AG20443 (cell line): ENCODE data around the gene ASIC1.
"Not testable (repeated sequence)": the region's sequence is repeated elsewhere in the genome, so short reads cannot be mapped to it uniquely, and the experiment has no call there.

Experiments used
- DNase-seq: peaks from one replicate; pipeline ENCODE4 v3.0.0; 2012; ENCODE audit warnings: low spot score, mixed read lengths

The ASIC1 gene

DNA sequence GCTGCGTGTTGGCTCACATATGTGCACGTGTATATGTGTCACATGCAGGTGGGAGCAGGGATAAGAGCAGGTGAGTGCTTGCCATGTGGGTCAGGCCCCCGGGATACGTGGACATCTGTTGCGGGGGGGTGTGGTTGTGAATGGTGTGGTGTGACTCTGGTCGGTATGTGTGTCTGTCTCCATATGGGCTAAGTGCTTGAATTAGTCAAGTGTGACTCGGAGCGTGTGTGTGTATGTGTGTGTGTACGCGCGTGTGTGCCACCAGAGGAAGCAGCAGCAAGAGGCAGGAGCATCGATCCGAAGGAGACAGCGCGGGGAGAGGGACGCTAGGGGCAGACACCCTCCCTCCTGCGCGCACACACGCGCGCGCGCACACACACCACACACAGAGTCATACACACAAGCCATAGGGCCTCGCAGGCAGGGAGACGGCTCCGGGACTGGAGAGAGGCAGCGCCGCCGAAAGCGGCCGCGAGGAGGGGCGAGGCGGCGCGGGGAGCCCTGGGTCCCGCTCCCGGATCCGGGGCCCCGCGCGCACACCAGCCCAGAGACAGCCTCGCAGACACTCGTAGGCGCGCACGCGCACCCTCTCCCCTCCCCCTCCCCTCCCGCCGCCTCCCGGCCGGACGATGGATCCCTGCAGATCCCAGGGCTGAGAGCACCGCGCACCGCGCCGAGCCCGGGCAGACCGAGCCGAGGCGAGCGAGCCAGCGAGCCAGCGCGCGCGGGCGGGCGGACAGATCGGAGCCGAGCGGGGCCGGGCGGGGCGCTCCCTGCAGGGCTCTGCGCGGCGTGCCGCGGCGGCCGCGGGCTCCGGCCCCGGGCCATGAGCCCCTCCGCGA, at the start of gene ASIC1:
ASIC1 (plus strand) TSS at position 597 of the 842 bp plus-strand sequence. CDS start 1,171 bp downstream, outside the sequence.
- peak; percentile 88 for DNase-seq

DNA sequence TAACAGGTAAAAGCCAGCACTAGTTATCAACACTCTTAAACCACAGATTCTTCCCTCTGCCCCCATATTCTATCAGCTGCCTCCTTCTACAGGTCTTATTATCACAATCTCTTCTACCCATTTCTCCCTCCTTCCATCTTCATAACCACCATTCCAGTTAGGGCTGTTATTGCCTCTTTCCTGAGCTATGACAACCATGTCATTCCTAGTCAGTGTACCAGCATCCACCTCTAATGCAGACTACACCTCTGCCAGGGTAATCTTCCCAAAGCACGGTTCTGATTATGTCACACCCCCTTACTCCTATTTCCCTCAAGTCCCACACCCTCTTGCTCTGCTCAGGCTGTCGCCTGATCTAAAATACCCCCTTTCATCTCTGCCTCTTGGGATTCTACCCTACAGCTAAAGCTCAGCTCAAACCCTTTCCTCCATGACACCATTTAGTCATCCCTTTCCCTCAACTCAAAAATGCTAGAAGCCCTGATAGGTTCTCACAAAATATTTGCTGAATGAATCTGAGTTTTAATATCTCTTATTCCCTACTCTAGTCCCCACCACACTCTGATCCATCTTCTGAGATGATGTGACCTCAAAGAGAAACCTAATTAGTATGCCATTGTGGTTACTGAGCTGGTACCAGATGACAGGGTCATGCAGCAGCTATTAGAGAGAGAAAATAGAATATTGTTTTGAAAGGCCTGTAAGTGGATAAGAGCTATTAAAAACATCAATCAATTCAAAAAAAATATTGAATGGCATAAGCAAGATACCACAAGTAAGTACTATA, 43.8 kb upstream of the ASIC1 start:
- DNase-seq = no peak

DNA sequence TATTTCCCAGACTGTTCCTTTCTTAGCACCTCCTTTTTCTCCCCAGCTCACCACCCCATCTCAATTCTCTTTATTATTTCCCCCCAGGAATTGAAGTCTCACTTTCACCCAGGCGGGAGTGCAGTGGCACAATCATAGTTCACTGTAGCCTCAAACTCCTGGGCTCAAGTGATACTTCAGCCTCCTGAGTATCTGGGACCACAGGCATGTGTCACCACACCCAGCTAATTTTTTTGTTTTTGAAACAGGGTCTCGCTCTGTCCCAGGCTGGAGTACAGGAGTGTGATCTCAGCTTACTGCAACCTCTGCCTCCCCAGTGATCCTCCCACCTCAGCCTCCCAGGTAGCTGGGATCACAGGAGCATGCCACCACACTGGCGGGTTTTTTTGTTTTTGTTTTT, 43.1 kb upstream of the ASIC1 start:
- DNase-seq = no peak

DNA sequence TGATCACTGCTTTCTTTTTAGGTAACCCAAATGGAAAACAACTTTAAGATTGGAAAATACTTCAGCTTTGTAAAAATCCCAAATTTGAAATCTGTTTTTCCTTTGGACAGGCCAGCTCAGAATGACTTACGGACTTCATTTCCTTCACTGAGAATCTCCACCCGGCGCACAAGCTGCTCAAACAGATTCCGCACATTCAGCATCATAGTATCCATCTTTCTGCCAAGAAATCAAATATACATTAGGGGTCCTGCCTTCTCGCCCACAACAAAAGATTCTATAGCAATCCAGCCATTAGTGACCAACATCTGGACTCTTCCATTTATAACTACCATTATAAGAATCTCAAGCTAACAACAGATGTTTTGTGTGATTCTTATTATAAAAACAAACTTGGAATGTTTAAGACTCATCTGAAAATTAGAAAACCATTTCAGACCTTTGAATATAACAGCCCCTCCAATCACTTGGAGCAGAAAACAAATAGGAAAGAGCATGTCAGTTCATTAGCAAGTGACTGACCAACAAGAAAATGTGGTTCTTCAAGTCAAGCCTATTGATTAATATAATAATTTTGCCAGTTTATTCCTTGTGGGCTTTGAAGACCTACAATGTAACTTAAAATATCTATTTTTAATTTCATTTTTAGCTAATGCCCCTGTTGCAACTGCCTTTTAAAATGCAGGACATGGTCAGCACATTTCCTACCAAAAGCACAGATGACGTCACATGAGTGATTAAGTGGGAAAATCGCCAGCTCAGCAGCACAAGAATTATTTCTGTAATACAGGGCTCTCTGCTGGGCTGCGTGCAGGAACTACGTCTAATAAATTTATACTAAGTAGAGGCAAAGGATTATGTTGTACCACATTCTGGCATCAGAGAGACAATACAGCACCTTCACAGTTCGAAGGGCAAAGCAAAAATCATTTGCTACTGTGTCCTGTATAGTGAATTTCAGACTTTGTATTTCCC, 40.6 kb upstream of the ASIC1 start:
- DNase-seq = peak; percentile 79

DNA sequence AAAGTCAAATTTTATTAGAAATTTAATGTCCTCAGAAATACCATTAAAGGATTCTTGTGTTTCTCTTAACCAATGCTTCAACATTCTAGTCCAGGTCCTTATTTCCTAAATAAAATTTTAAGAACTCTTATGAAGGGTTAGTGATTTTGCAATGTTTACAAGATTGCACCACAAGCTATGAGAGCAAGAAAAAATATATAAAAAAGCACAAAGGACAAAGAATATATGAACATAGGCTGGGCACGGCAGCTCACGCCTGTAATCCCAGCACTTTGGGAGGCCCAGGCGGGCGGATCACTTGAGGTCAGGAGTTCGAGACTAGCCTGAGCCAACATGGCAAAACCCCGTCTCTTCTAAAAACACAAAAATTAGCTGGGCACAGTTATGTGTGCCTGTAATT, 39.8 kb upstream of the ASIC1 start:
- DNase-seq = no peak

DNA sequence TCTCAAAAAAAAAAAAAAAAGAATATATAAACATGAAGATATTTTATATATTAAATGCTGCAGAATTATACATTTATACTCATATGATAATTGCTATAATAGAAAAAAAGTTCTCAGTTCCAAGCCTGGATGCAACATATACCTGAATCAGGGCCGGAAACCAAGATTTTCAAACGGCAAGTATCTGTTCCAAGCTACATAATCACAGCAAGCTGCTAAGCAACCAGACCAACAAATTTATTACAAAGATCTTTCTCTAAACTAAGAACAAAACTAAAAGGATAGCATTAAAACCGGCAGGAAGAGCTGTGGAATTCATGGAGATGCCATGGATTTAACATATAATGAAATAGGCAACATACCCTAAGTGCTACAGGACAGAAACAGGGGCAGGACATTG, 39.2 kb upstream of the ASIC1 start:
- DNase-seq = no peak

DNA sequence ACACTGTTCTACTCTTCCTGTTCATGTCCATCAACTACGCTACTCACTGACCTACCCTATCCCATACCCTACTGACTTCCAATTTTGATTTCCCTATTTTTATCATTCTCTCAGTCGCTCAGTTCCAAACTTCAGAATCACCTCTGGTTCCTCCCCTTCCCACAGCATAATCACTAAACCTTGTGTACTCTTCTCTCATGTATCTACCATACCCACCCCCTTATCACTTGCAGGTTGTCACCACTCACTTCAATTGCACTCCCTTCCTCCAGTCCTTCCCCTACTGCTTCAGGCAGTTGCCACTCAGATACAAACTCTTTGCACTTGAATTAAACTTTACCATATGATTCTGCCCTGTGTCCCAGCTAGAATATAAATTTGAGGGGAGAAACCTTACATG, 38.4 kb upstream of the ASIC1 start:
- no peak for DNase-seq

DNA sequence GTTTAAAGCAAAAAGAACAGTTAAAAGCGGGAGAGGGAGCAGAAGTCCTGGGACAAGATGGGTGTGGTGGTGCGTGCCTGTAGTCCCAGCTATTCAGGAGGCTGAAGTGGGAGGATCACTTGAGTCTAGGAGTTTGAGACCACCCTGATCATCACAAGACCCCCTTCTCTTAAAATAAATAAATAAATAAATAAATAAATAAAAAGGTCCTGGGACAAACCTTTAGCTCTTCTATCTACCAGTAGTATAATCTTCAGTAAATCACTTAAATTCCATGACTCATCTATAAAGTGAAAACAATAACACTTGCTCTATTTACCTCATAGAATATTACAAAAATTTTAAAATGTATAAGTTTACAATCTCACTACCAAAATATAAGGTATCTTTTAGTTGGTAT, 37.9 kb upstream of the ASIC1 start:
- no peak for DNase-seq

DNA sequence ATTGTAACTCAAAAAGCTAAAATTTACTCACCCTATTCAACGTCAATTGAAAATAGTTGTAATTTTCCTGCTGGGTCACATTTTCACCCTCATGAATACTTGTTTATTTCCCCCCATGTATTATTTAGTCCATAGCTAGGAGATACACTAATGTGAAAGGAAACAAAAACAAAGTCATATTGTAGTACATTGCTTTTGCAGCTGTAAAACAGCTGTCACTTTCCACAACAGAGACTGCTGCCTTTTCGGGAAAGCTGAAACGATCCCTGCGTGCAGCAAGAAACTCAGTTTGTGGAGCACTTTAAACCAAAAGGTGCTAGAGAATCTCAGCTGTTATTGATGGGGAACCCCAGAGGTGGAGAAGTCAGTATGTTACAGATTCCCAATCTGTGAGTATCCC, 36.4 kb upstream of the ASIC1 start:
- DNase-seq = no peak

DNA sequence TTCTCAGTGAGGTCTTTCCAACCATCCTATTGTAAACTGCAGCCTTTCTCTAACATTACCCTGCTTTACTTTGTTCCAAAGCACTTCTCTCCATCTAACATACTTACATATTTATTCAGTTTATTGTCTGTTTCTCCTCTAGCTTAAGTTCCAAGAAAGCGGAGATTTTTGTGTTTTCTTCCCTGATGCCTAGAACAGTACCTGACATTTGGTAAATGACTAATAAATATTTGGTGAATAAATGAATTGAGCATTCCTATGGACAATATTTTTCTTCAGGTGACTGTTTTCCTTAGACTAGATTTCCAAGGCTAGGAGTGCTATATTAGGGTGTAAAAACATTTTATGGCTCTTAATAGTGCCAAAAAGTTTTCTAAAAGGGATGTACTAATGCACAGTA, 34.5 kb upstream of the ASIC1 start:
- DNase-seq = no peak

DNA sequence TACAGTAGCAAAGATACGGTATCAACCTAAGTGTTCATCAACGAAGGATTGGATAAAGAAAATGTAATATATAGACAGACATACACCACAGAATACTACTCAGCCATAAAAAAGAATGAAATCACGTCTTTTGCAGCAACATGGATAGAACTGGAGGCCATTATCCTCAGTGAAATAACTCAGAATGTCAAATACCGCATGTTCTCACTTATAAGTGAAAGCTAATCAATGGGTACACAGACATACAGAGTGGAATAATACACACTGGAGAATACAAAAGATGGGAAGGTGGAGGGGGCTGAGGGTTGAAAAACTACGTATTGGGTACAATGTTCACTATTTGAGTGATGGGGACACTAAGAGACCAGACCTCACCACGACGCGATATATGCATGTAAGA, 33.2 kb upstream of the ASIC1 start:
- DNase-seq = no peak

DNA sequence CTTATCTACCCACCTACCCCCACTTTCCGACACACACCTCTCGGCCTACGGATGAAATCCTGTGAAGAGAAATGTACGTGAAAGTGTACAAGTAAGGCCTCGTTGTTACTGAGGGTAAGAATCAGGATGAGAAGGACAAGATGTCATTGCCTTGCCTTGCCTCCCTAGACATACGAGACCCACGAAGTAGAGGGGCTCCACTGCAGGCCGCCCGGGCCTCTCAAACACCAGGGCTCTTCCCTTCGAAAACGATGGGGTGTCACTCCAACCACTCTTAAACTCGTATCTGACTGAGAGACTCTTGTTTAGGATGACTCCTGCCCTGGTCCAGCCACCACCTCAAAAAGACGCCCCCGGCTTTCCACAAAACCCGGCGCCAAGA, 32.6 kb upstream of the ASIC1 start:
- peak; percentile 18 for DNase-seq

DNA sequence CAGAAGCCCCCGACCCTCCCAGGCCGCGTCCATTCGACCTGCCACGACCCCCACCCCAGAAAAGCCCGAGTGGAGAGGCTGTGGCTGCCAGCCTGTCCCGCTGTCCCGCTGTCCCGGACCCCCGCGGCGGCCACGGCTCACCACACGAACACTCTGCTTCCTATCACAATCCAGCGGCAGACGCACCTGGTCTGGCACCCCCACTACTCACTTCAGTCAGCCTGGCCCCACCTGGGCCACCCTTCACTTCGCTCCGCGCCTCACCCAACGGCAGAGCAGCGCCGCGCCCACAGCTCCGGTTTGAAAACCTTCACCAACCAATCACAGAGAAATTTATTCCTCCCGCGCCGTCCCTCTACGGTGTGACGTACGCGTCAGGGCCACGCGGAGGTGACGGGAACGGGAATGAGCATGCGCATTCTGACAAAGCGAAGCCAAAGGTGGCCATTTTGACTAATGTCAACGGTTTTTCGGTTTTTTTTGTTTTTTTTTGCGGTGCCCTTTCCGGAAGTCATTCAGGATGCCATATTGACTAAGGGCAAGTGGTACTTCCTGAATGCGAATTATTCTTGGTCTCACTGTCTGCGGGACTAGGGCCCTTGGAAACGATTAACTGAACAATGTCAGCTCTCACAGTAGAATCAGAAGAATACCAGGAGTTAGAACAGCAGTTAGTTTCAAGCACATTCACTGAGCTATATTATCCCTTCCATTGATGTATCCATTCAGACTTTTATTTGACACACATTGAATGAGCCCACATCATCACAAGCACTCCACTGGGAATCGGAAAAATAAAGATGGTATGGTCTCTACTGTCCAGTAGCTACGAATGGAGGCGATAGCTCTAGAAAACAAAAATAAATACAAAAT, 32.0 kb upstream of the ASIC1 start, which contains the start of gene RACGAP1:
RACGAP1 (minus strand) TSS at position 308 of the 873 bp plus-strand sequence. CDS start 8,779 bp downstream, outside the sequence.
- peak; percentile 98 for DNase-seq

DNA sequence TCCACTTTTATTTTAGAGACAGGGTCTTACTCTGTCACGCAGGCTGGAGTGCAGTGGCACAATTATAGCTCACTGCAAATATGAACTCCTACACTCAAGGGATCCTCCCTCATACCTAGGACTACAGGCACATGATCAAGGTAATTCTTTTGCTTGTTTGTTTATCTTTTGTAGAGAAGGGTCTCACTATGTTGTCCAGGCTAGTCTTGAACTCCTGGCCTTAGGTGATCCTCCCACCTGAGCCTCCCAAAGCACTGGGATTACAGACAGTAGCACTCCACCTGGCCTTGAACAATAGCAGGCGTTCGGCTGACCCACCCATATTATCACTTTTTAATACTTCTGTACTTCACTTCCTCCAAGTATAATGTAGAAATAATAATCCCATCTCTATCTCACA, 30.7 kb upstream of the ASIC1 start:
- DNase-seq = no peak

DNA sequence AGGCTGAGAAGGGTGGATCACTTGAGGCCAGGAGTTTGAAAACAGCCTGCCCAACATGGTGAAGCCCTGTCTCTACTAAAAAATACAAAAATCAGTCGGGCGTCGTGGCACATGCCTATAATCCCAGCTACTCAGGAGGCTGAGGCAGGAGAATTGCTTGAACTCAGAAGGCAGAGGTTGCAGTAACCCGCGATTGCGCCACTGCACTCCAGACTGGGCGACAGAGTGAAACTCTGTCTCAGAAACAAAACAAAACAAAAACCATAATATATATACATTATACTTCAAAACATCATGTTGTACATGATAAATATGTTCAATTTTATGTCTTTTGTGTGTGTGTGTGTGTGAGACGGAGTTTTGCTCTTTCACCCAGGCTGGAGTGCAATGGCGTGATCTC, 26.9 kb upstream of the ASIC1 start:
- DNase-seq = not testable (repeated sequence)

DNA sequence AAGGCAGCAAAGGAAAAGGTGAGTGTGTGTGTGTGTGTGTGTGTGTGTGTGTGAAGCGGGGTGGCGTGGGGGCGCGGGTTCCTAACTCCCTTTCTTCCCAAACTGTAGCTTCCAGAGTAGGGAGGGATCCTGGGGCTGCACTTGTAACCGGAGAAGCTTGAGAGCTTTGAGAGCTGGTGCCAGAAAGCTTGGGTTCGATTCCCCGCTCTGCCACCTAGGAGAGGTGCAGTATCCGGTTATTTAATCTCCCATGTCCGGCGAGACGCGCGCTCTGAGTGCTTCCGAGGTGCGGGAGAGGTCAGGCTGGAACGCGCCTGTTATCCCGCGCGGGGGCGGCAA, 24.9 kb upstream of the ASIC1 start:
- DNase-seq = no peak

DNA sequence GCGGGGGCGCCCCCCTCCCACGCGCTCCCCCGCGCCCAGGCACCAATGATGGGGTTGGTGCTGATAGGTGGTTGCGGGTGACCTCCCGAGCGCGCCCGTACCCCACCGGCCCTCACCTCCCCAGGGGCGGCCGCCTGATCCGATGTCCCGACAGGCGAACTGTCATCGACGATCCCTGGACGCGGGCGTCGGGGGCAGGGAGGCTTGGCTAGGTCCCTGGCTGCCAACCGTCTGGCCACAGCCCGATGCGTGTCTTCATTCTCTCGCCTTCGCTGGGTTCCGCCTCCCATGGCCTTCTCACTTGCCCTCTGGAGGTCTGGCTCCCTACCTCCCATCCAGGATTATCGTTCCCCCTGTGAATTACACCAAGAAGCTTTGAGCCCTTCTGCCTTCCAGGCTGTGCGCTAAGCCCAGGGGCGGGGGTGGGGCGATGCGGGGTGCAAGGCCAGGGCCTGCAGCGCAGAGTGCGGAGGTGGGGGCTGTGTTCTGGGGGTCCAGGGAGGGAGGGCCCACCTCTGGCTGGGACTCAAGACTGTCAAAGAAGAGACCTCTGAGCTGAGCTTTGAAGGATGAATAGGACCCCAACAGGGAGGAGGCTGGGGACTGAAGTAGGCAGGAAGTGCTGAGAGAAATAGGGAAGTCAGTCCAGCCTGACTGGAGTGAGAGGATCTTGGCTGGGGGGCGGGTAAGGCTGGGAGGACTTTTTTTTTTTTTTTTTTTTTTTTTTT, 24.4 kb upstream of the ASIC1 start:
- no peak for DNase-seq

DNA sequence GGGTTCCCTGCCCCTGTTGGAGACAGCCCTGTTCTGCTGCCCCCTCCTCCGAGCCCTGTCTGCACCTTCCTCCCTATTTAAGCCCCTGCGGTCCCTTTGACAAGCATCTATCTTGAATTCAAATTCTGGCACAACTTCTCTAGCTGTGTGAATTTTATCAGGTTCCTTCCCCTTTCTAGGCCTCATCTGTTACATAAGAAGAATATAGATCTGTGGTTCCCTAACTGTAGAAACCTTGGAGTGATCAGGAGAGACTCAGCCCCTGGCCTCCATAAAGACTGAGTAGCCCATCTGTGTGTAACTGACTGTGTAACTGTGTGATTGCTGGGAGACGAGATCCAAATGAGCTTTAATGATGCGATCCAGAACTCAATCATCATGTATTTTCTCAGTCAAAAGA, 19.1 kb upstream of the ASIC1 start:
- DNase-seq = no peak

DNA sequence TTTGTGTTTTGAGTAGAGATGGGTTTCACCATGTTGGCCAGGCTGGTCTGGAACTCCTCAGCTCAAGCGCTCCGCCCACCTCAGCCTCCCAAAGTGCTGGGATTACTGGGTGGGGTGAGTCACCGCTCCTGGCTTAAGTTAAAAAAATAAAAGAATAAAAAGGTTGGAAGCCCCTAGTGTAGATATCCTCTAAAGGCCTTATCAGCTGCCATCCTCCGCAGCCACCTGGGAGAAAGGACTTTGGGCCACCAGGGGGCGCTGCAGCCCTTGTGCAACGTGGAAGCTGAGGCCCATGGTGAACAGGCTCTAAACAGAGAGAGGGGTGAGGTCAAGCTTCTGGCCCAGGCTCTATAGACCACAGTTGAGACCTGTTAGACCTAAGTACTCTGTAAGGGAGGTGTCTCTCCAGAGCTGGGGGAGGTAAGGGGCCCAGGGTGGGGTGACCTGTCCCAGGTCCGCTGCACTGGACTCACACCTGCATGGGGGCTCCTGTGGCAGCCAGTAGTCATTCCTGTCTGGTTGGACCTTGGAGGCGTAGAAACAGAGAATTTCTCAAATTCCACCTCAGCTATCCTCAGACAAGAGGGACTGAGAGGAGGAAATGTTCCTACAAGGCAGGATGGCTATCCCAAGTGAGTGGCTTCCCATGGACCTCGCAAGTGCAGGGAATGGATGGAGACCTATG, 18.1 kb upstream of the ASIC1 start:
- DNase-seq = peak; percentile 79

DNA sequence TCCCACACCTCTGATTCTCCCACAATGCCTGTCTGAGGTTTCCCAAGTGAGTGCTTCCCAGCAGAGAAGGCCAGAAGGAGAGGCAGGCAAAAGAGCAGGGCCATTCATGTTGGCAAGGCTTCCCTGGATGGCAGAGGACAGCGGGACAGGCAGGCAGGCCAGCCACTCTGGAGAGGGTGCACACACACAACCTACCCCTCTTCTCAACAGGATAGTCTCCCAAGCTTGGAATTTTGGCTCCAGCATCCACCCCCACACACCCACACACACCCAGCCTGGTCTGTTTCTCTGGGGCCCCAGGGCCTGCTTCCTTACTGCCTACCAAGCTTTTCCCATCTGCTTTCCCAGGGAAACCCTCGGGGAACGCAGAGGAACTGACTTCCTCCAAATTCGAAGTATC, 16.7 kb upstream of the ASIC1 start:
- no peak for DNase-seq
